Loucy (cell line): ENCODE data around the gene TNFRSF19.

ENCODE experiments used
- EZH2phosphoT487 ChIP-seq: fragments of 200-600 bp; IDR thresholded peaks from 2 replicates; pipeline ENCODE4 v1.6.1; 2018; ENCODE audit warnings: antibody characterized with exemption, mild to moderate bottlenecking, moderate library complexity, borderline replicate concordance
- TF ChIP-seq, protein P1 (sequence below): fragments of 200-600 bp; sonication (generic); conservative IDR thresholded peaks from 2 replicates; pipeline ENCODE4 v1.5.1; 2014; ENCODE audit warnings: mild to moderate bottlenecking, antibody characterized with exemption, low read length

DNA sequence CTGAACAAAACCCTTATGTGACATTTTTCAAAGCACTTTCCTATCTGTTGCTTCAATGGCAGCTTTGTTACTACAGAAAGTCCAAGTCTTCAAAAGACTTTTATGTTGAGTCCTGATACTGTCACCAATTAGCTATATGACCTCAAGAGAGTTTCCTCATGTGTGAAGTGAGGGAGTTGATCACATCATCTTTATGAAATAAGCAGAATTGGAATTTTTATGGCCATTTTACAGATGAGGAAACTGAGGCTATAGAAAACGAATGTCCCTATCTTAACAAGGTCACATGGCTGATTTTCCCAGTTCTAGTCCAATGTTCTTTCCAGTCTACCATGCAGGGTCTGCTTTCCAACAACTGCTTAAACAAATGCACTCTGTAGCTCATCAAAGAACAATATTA, 2.6 kb downstream of the TNFRSF19 start:
- TF ChIP-seq EZH2phosphoT487 = no peak
- TF ChIP-seq, protein P1, sequence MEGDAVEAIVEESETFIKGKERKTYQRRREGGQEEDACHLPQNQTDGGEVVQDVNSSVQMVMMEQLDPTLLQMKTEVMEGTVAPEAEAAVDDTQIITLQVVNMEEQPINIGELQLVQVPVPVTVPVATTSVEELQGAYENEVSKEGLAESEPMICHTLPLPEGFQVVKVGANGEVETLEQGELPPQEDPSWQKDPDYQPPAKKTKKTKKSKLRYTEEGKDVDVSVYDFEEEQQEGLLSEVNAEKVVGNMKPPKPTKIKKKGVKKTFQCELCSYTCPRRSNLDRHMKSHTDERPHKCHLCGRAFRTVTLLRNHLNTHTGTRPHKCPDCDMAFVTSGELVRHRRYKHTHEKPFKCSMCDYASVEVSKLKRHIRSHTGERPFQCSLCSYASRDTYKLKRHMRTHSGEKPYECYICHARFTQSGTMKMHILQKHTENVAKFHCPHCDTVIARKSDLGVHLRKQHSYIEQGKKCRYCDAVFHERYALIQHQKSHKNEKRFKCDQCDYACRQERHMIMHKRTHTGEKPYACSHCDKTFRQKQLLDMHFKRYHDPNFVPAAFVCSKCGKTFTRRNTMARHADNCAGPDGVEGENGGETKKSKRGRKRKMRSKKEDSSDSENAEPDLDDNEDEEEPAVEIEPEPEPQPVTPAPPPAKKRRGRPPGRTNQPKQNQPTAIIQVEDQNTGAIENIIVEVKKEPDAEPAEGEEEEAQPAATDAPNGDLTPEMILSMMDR = no peak
